ENCODE data around the gene FBXL7.

FBXL7 gene

GRCh38 chr5:15502208-15502607, 2.2 kb downstream of the FBXL7 start:
- no peak for TF ChIP-seq CTCF (IDR thresholded peaks at IDR 0.05; ENCODE audit: low read depth, low read length)
- Histone ChIP-seq H3K4me3 (ENCODE audit: low read depth, low read length) (no peak overlapping the region; the same call in 1 of the 2 replicates), H3K9me3 (ENCODE audit: severe bottlenecking) (no peaks in the 10 kb centered on the region), H3K27me3 (ENCODE audit: insufficient read depth, low read depth, severe bottlenecking) (no peaks in the 10 kb centered on the region), H3K36me3 (no peaks in the 10 kb centered on the region), H3K27ac (no peak overlapping the region)
- peak; percentile 9 for DNase-seq

GRCh38 chr5:15506146-15506545, 6.2 kb downstream of the FBXL7 start:
- DNase-seq: no peak
- Histone ChIP-seq H3K4me3 (ENCODE audit: low read depth, low read length) (no peak overlapping the region), H3K27me3 (ENCODE audit: insufficient read depth, low read depth, severe bottlenecking) (no peaks in the 10 kb centered on the region), H3K27ac (no peak overlapping the region), H3K36me3 (no peaks in the 10 kb centered on the region), H3K9me3 (ENCODE audit: severe bottlenecking) (no peaks in the 10 kb centered on the region)
- no peak for TF ChIP-seq CTCF (IDR thresholded peaks at IDR 0.05; ENCODE audit: low read depth, low read length)

GRCh38 chr5:15506897-15507296, 6.9 kb downstream of the FBXL7 start:
- DNase-seq: no peak
- no peaks in the 10 kb centered on the region for H3K27me3 ChIP-seq (ENCODE audit: insufficient read depth, low read depth, severe bottlenecking)
- no peaks in the 10 kb centered on the region for H3K36me3 ChIP-seq
- no peak for TF ChIP-seq CTCF (IDR thresholded peaks at IDR 0.05; ENCODE audit: low read depth, low read length)
- no peak overlapping the region for H3K4me3 ChIP-seq (ENCODE audit: low read depth, low read length)
- no peak overlapping the region for H3K27ac ChIP-seq
- H3K9me3 ChIP-seq (ENCODE audit: severe bottlenecking): no peaks in the 10 kb centered on the region

GRCh38 chr5:15510092-15510491, 10.1 kb downstream of the FBXL7 start:
- TF ChIP-seq CTCF (IDR thresholded peaks at IDR 0.05; ENCODE audit: low read depth, low read length): no peak
- no peak overlapping the region for H3K4me3 ChIP-seq (ENCODE audit: low read depth, low read length)
- no peak for DNase-seq
- H3K36me3 ChIP-seq: no peaks in the 10 kb centered on the region; the same call in 1 of the 2 replicates
- H3K27ac ChIP-seq: no peak overlapping the region
- no peaks in the 10 kb centered on the region for H3K9me3 ChIP-seq (ENCODE audit: severe bottlenecking)
- H3K27me3 ChIP-seq (ENCODE audit: insufficient read depth, low read depth, severe bottlenecking): no peaks in the 10 kb centered on the region

GRCh38 chr5:15510831-15511230, 10.9 kb downstream of the FBXL7 start:
- Histone ChIP-seq H3K4me3 (ENCODE audit: low read depth, low read length) (no peak overlapping the region), H3K9me3 (ENCODE audit: severe bottlenecking) (no peaks in the 10 kb centered on the region), H3K36me3 (no peaks in the 10 kb centered on the region; the same call in 1 of the 2 replicates), H3K27me3 (ENCODE audit: insufficient read depth, low read depth, severe bottlenecking) (no peaks in the 10 kb centered on the region), H3K27ac (no peak overlapping the region)
- DNase-seq: no peak
- no peak for TF ChIP-seq CTCF (IDR thresholded peaks at IDR 0.05; ENCODE audit: low read depth, low read length)

GRCh38 chr5:15513431-15513830, 13.5 kb downstream of the FBXL7 start:
- H3K27ac ChIP-seq: no peak overlapping the region
- no peaks in the 10 kb centered on the region for H3K27me3 ChIP-seq (ENCODE audit: insufficient read depth, low read depth, severe bottlenecking)
- no peak overlapping the region for H3K4me3 ChIP-seq (ENCODE audit: low read depth, low read length)
- H3K9me3 ChIP-seq (ENCODE audit: severe bottlenecking): no peaks in the 10 kb centered on the region
- TF ChIP-seq CTCF (IDR thresholded peaks at IDR 0.05; ENCODE audit: low read depth, low read length): no peak
- no peaks in the 10 kb centered on the region; the same call in 1 of the 2 replicates for H3K36me3 ChIP-seq
- no peak for DNase-seq

Data from WERI-Rb-1 (cell line).